ENCODE data around the gene SOAT2.

DNA sequence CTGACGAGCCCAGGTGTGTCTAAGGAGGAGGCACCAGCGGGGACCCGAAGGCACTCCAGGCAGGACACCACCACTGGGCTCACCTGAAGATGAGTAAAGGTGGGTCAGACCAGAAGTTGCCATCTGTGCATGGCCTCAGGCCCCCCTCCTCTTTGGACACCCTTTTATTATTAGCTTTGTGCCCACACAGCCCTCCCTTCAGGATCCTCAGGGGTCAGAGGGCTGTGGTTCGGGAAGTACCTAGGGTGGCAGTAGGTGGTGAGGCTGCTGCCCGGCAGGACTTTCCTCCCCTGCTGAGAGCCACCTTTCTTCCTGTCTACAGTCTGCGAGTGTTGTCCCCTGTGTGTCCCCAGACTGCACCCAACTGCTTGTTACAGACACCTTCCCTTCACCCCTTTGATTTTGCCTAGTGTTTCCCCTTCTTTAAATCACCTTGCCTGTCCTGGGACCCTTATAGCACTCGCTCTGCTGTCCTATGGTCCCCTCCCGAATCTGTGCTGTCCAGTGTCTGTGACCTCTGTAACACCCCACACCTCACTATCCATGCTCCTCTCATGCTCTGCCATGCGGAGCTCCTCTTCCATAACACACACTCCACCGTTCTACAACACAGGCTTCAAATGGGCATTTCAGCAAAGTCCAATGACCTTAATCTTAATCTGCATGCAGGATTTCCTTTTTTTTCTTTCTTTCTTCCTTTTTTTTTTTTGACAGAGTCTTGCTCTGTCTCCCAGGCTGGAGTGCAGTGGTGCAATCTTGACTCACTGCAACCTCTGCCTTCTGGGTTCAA is 25.7 kb downstream of the SOAT2 start:
- TF ChIP-seq, protein P1, sequence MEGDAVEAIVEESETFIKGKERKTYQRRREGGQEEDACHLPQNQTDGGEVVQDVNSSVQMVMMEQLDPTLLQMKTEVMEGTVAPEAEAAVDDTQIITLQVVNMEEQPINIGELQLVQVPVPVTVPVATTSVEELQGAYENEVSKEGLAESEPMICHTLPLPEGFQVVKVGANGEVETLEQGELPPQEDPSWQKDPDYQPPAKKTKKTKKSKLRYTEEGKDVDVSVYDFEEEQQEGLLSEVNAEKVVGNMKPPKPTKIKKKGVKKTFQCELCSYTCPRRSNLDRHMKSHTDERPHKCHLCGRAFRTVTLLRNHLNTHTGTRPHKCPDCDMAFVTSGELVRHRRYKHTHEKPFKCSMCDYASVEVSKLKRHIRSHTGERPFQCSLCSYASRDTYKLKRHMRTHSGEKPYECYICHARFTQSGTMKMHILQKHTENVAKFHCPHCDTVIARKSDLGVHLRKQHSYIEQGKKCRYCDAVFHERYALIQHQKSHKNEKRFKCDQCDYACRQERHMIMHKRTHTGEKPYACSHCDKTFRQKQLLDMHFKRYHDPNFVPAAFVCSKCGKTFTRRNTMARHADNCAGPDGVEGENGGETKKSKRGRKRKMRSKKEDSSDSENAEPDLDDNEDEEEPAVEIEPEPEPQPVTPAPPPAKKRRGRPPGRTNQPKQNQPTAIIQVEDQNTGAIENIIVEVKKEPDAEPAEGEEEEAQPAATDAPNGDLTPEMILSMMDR (IDR thresholded peaks at IDR 0.05): no peak
- no peak for TF ChIP-seq POLR2A (IDR thresholded peaks at IDR 0.05)

Data from uterus (tissue), 2 donors.